ENCODE results near the gene RASA3.
A peak's percentile ranks its signal among the peaks of the same experiment; 100 is the strongest.

The RASA3 gene

DNA sequence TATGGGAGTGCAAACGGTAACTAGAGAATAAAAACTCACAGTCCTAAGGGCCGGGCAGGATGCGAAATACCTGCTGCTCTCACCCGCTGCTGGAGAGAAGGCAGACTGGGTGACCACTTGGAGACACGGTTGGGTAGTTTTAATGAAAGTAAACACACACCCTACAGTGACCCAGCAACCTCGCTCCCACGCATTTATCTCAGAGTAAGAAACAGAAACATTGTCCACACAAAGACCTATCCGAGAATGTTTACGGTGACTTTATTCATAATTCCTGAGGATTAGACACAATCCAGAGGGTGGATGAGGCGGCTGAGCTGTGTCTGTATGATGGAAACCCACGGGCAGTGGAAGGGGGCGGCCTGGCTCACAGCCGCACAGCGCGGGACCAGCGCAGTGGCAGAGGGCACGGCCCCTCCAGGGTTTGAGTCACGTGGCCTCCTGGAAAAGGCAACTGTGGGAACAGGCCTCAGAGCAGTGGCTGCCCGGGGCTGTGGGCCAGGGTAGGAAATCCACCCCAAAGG is 85.0 kb downstream of the RASA3 start:
- DNase-seq: no peak

DNA sequence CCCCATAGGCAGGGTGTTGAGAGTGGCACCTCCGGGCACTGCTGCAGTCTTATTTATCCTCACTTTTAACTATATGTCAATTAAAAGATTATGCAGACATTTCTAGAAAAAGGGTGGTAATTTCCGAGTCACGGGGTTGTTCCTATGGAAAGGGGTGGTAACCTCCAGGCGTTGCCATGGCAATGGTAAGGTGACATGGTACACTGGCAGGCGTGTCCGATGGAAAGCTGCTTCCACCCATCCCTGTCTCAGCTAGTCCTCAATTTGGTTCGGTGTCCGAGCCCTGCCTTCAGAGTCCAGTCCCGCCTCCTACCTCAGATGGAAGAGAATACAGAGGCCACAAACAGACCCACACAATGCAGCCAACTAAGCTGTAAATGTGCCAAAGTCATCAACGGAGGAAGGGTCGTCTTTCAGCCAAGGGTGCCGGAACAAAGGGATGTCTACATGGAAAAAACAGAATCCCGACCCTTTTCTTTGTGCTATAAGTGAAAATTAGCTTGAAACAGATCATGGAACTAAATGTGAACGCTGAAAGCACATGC is 85.9 kb downstream of the RASA3 start:
- no peak for DNase-seq

DNA sequence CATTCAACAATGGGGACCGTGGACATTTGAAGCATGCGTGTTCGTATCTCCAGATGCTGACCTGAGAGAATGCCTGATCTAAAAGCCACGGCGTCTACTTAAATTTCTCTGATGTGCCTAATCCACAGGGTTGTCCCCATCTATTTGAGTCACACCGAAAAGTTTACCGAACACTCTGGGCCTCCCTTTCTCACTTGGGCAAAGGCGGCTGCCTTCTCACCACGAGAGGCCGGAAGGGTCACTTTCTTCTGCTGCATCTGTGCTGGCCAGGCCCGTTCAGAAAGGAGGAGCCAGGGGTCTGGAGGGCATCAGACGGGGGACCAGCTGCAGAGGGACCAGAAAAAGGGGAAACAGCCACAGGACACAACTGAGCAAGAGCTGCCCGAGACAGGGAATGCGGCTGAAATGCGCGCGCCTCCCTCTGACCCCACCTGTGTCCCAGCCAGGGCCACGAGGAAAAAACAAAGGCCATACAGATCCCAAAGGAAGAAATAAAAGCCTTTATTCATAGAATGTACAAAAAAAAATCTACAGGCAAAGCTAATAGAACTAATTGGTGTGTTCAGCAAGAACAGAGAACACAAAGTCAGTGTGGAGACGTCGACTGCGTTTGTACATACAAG is 87.2 kb downstream of the RASA3 start:
- DNase-seq: no peak

DNA sequence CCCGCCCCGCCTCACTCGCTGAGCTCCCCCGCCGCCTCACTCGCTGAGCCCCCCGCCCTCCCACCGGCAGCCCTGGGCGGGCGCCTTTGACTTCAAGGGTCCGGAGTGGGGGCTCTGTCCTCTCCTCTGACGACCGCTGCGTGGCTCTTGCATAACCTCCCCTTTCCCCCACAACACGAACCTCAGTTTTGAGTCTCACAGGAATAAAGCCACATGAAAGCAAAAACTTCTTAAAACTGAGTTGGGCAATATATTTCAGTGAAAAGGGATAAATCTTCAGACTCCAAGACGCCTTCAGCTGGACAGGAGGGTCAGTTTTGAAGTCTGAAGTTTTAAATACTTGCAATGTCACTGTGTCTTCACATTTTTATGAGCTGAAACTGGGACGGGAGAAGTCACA is 87.9 kb downstream of the RASA3 start:
- no peak for DNase-seq

DNA sequence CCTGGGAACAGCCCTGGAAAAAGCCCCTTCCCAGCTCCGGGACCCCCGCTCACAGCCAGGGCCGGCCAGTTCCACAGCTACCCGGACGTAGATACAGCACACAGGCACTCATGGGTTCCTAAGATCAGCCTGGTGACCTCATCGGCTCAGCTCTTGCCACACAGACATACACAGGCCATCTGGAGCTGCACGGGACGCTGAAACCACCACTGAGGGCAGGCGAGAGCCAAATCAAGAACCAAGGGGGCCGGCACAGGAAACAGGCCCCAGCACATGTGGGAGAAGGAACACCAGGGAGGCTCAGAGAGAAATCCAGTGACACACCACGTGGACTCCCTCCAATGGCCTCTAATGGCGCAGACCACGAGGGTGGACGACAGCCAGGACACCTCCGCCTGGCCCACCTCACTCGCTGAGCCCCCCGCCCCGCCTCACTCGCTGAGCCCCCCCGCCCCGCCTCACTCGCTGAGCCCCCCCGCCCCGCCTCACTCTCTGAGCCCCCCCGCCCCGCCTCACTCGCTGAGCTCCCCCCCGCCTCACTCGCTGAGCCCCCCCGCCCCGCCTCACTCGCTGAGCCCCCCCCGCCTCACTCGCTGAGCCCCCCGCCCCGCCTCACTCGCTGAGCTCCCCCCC is 88.9 kb downstream of the RASA3 start:
- peak in 1 of 5 experiments; percentile 28 for DNase-seq

DNA sequence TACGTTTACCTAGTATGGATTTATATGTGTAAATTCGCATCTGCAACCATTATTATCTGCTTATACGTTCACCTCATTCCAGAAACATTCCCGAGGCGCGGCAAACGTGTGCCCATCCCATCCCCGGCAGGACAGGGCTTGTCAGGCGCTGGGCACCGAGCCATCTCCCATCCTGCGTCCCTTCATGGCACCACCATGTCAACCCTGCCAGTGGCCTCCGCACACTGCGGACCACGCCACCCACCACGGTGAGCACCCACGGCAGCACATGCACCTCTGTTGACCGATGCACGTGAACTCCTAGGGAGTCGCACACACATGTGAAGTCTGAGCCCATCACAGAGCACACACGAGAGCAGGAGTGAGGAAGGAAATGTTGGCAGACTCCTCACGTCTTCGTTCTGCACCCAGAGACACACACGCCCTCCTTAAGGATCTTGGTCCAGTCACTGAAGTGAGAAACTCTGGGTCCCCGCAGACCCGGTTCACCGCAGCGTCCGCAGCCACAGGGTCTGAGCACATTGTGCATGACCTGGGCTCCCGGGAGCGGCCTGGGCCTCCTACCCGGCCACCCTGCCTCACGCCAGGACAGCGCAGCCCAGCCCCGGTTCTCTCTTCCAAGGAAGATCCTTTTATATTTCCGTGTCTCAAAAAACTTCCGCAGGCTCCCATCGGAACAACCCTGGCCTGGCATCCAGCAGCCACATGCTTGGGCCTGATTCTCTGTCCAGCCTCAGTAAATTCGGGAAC is 90.2 kb downstream of the RASA3 start:
- no peak for DNase-seq

DNA sequence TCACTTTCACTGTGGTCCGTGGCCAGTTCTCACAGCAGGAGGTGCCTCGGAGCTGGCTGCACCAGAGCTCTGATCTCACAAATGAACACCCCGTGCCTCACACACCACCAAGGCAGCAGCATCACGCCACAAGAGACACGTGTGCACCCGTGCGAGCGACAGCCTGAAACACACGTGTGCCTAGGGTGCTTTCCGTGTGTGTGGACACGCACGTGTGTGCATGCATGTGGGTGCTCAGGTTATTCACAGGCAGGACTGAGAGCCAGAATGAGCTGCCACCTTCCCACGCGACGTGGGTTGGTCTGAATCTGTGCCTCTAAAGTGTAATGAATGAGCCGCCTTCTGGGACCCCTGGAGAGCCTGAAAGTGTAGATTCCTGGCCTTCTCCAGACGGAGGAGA is 90.9 kb downstream of the RASA3 start:
- DNase-seq: no peak

DNA sequence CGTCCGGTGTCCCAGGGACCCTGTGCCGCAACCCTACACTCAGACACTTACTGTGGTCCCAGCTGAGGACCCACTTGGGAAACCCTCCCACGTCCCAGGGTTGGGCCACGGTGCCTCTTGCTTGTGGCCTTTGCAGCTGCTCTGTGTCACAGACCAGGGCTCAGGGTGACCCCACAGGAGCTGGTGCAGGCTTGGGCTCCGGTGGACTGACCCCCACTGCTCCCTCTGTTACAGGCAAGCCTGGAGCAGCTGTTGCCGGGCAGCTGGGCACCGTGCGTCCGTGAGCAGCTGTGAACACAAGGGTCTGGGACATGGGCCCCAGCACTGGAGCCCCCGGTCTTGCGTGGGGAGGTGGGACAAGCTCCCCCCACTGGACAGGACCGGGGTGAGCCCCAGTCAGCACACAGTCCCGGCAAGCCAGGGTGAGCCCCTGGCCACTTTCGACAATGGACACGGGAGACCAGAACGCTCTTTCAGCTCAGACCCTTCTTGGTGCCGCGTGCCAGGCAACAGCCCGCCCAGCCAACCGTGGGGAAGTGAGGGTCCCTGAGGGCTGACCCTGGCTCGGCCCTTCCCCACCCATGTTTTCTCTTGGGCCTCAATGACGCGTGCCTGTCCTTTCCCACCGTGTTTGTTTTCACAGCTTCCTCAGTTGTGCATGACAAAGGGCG is 92.8 kb downstream of the RASA3 start:
- DNase-seq: no peak

DNA sequence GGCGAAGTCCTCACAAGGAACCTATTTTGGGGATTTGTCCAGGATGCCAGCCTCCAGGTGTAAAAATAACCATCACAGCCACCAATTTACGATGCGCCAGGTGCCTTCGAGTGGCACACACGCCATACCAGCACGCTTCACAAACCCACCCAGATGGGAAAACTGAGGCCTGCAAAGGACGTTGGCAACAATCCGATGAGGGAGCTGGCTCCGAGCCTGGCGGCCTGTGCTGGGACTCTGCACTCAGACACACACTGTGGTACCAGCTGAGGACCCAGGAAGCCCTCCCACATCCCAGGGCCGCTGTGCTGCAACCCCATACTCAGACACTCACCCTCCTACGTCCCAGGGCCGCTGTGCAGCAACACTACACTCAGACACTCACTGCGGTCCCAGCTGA is 93.5 kb downstream of the RASA3 start:
- DNase-seq: no peak

DNA sequence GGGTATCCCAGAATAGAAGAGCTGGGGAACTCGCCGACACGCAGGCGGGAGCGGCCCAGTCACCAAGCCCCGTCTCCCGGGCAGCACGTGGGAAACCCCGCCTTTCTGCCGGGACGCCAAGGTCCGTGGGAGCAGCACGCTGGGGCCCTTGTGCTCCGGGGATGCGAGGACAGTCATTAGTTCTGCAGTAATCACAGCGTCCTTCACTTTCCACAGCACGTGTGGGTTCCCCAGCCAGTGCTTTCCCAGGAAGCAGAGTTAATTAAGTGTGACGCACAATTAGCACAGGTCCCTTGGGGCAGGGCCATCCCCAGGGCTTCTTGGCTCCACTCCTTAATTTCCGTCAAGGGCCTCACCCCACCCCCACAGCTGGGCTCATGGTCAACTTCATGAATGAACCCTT is 94.2 kb downstream of the RASA3 start:
- DNase-seq: no peak

DNA sequence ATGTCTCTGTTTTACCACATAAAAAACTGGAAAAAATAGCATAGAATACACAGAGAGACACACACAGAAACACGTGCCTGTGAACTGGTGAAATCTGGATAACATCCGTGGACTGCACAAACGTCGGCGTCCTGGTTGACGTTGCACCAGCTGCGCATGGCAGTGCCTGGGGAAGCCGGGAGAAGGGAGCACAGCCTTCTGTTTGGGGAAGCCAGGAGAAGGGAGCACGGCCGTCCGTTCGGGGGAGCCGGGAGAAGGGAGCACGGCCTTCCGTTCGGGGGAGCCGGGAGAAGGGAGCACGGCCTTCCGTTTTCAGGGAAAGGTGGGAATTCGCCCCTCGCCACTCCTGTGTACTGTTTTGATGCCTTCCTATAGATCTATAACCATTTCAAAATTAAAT is 94.7 kb downstream of the RASA3 start:
- no peak for DNase-seq

DNA sequence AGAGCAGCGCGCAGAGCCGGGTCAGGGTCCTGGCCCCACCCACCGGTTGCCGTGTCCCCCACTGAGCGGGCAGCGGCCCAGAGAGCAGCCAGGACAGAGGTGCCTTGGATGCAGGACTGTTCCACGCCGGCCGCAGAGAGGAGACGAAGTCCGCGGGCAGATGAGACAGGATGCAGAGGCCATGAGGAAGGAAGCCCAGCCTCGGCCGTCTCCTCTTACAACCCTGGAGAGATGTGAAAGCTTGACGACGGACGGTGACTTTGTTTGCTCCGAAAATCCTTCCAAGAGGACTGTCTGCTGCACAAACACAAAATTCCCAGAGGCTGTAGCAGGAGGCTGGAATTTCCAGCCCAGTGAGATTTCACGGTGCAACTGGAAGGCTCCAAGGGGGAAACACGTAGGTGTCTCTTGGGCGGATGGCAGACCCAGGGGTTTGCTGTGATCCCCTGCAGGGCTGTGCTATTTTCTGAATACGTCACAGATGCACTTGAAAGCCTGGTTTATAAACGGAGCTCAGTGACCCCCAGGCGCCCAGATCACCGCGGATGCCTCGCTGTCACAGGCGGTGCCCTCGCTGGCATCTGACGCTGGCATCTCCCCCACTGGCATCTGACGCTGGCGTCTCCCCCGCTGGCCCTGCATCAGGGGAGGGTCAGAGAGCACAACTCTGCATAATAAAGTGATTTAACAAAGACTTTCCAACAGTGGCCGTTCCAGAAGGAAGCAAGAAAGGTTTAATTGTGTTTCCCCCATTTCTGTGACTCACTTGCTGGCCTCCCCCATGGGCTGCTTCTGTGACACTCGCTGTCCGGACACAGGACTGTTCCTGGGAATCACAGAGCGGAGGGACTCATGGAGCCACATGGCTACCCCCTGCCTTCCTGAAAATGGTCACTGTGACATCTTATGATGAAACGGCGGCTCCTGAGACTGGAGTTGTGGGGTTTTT is 96.6 kb downstream of the RASA3 start:
- no peak for DNase-seq

DNA sequence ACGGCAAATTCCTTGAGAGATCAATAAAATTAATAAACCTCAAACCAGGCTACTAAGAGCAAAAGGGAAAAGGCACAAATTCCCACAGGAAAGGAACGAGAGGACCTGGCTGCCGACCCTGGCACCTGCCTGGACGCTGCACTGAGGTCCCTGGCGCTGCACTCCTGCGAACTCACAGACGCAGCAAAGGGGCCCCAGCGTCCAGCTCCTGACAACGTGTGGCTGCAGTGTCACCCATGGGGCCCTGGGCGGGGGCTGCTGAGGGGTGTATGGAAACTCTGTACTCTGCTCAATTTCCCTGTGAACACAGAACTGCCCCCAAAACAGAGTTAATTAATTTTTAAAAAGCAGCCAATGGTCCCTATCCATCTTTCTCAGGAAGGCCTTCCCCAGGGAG is 97.2 kb downstream of the RASA3 start:
- DNase-seq: no peak

DNA sequence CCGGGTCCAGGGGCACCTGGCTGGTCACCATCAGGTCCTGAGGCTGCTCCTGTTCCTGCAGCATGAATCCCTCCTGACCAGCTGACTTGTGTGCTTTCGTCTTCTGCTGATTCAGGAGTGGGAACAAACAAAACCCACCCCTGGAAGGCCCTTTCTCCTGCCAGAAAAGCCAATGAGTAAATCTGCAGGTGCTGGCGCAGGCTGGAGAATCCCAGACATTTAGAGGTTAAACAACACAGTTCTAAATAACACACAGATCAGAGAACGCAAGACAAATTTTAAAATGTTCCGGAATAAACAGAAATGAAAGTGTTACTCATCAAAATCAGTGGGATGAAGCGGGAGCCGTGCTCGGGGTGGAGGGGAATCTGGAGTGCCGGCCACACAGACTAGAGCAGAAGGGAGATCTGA is 97.9 kb downstream of the RASA3 start:
- no peak for DNase-seq

DNA sequence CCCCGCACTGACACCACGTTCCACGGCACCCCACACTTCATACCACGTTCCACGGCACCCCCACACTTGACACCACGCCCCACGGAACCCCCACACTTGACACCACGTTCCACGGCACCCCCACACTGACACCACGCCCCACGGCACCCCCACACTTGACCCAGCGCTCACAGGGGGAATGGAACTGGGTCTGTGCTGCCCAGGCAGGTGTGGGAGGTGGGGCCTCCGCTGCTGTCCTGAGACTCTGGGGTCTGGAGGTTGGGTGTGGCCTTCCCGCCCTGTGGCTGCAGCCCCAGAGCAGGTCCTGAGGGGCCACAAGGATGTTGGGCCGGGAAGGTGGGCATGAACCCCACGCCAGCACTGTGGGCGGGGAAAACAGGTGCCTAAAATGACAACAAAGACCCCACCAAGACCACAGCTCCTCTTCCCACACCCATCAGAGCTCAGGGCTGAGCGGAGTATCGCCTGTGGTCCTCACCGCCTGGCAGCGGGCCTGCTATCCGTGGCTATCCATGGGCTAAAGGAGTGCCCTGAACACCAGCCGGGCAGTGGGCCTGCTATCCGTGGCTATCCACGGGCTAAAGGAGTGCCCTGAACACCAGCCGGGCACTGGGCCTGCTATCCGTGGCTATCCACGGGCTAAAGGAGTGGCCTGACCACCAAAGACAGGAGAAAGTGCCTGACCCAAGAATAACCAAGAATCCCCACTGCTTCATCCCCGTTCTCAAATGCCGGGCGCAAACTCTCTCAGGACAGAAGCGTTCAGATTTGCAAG is 98.7 kb downstream of the RASA3 start:
- no peak for DNase-seq

DNA sequence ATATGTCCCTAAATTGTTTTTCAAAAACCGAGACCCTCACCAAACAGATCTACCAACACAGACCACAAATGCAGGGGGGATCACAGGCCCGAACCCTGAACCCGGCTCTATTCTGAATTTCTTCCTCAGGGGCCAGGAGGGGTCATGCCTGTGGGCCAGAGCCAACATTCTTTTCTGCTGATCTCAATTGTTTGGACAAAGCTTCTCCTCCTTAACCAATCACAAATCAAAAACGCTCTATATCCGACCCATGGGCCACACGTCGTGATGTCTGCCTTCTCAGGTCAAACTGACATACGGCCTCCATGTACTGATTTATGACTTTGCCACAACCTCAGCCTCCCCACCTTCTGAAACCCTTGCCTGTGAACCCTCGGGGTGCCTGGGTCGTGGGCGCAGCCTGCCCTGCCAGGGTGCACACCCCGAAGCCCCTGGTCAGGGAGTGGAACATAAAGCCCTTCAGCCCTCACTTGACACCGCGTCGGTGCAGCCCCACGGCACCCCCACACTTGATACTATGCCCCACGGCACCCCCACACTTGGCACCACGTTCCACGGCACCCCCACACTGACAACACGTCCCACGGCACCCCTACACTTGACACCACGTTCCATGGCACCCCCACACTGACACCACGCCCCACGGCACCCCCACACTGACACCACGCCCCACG is 100.2 kb downstream of the RASA3 start:
- no peak for DNase-seq

DNA sequence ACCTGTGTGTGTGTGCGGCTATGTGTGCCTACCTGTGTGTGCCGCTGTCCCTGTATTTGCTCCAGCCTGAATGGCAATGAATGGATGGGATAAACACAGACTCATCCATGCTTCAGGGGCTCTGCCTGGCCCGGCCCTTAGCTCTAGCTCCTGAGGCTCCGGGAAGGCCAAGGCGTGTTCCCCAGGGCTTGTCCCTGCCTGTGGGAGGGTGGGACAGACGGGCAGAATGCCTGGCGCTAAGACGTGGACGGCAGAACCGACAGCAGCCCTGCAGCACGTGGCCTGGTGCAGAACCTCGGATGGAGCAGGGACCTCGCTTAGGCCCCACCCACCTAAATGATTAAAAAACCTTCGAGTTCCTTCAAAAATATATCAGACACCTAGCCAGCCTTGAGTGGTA is 100.8 kb downstream of the RASA3 start:
- no peak for DNase-seq

DNA sequence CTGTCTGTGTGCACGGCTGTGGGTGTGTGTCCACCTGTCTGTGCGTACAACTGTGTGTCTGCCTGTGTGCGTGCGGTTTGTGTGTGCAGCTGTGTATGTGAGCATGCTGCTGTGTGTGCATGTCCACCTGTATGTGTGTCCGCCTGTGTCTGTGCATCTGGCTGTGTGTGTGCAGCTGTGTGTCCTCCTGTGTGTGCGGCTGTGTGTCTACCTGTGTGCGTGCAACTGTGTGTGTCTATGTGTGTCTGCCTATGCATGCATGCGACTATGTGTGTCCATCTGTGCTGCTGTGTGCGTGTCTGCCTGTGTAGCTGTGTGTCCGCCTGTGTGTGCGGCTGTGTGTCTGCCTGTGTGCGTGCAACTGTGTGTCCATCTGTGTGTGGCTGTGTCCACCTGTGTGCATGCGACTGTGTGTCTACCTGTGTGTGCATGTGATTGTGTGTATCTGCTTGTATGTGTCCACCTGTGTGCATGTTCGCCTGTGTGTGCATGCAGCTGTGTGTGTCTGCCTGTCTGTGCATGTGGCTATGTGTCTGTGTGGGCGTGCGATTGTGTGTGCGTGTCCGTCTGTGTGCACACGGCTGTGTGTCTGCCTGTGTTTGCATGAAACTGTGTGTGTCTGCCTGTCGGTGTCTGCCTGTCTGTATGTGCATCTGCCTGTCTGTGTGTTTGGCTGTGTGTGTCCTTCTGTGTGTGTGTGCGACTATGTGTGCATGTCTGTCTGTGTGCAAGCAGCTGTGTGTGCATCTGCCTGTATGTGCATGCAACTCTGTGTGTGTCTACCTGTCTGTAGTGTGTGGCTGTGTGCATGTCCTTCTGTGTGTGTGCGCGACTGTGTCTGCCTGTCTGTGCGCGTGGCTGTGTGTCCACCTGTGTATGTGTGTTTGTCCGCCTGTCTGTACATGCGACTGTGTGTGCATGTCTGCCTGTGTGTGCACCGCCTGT is 101.5 kb downstream of the RASA3 start:
- no peak for DNase-seq
